Fibroblast of the aortic adventitia (primary cell): ENCODE data around the gene PPDPF. TPM values are rescaled to one million over a fixed set of nuclear protein-coding genes. Genes with fewer than 3 reads are reported as not detected.

Experiments
- DNase-seq: peaks from one replicate; pipeline ENCODE4 v3.0.0-alpha.2; 2010; ENCODE audit warnings: low read depth
- H3K4me3 ChIP-seq: 2 replicates; pipeline ENCODE4 v1.5.1; 2011; ENCODE audit warnings: low read depth, mild to moderate bottlenecking, control low read depth, low read length, moderate library complexity
- CTCF ChIP-seq: IDR thresholded peaks from 2 replicates; pipeline ENCODE4 v1.5.1; 2011; ENCODE audit warnings: mild to moderate bottlenecking, low read length, control low read depth, inconsistent platforms; ENCODE audit not compliant: insufficient read depth
- total RNA-seq: library from RNA; depleted of rRNA; stranded (reverse); fragments of >200 nt; gene quantifications from 2 replicates; pipeline ENCODE4 v1.2.3, GENCODE V29; 2012; ENCODE audit warnings: low replicate concordance

Gene PPDPF
- total RNA-seq, 1 donor = 97.0 TPM

- no peak overlapping the region for H3K4me3 ChIP-seq
- DNase-seq = no peak
- no peak for TF ChIP-seq CTCF
These were observed 20.2 kb upstream of the PPDPF start for GRCh38 chr20:63500151-63500901.

GRCh38 chr20:63500902-63501817 lies 19.4 kb upstream of the PPDPF start:
- no peak overlapping the region for H3K4me3 ChIP-seq
- no peak for DNase-seq
- TF ChIP-seq CTCF = no peak

GRCh38 chr20:63501818-63502670 lies 18.5 kb upstream of the PPDPF start:
- TF ChIP-seq CTCF = no peak
- no peak overlapping the region for H3K4me3 ChIP-seq
- DNase-seq = no peak

GRCh38 chr20:63502671-63503172 lies 17.8 kb upstream of the PPDPF start:
- DNase-seq = no peak
- no peak overlapping the region for H3K4me3 ChIP-seq
- no peak for TF ChIP-seq CTCF

- TF ChIP-seq CTCF = no peak
- DNase-seq = no peak
- H3K4me3 ChIP-seq = no peak overlapping the region
These were observed 17.0 kb upstream of the PPDPF start for GRCh38 chr20:63503524-63503923.

GRCh38 chr20:63504642-63505041 lies 15.9 kb upstream of the PPDPF start:
- H3K4me3 ChIP-seq = no peak overlapping the region
- DNase-seq = no peak
- TF ChIP-seq CTCF = no peak
